PFSK-1 (cell line): Measurements from ENCODE around the gene HDAC4.

Experiments used
- POLR2AphosphoS5 ChIP-seq: IDR thresholded peaks from 2 replicates; pipeline ENCODE4 v1.6.1; 2012; ENCODE audit warnings: low read depth, mild to moderate bottlenecking, control low read depth, low read length, moderate library complexity
- TAF1 ChIP-seq: IDR thresholded peaks from 2 replicates; pipeline ENCODE4 v1.6.1; 2012; ENCODE audit warnings: low read length, control low read depth, borderline replicate concordance; ENCODE audit not compliant: insufficient read depth
- TF ChIP-seq, protein P1 (sequence below), 2 experiments: IDR thresholded peaks; 2 replicates each; pipeline versions ENCODE4 v1.6.1 to v1.8.0; 2011 to 2012; ENCODE audit warnings: low read depth in 2 of 2, low read length in 2 of 2, control low read depth in 1 of 2, inconsistent platforms in 1 of 2, mild to moderate bottlenecking in 1 of 2, moderate library complexity in 1 of 2; ENCODE audit not compliant: insufficient read depth in 1 of 2

DNA sequence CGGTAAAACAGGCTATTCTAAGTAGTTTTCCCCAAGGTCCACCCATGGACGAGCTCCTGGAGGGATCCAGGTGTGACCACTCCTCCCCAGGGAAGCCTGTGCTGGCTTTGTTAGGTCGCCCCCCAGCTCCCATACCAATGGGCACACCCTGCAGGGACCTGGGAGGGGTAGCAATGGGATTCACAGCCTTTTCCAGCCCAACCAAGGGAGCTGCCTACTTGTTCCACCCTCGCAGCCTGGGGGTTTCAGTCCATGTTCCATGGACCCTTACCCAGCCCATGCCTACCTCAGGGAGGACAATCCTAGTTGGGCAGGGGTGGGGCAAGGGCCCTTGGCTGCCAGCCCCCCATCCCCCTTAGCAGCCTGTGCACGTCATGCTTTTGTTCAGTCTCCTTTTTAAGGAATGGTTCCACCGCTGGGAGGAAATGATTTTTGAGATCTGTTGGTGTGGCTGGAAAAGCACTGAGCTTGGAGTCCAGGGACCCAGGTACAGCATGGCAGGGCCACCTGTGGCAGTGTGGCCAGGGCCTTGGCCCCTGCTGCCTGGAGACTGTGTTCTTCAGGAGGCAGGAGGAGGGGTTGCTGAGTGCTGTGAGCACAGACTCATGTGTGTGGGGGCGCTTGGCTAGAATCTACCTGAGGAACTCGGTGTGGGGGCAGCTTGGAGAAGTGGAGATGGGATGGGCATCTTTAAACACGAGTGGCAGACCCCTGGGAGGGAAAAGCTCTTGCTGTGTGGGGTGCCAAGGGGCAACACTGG is 386.2 kb downstream of the HDAC4 start:
- TF ChIP-seq POLR2AphosphoS5 (no peak), TAF1 (no peak)
- TF ChIP-seq, protein P1, sequence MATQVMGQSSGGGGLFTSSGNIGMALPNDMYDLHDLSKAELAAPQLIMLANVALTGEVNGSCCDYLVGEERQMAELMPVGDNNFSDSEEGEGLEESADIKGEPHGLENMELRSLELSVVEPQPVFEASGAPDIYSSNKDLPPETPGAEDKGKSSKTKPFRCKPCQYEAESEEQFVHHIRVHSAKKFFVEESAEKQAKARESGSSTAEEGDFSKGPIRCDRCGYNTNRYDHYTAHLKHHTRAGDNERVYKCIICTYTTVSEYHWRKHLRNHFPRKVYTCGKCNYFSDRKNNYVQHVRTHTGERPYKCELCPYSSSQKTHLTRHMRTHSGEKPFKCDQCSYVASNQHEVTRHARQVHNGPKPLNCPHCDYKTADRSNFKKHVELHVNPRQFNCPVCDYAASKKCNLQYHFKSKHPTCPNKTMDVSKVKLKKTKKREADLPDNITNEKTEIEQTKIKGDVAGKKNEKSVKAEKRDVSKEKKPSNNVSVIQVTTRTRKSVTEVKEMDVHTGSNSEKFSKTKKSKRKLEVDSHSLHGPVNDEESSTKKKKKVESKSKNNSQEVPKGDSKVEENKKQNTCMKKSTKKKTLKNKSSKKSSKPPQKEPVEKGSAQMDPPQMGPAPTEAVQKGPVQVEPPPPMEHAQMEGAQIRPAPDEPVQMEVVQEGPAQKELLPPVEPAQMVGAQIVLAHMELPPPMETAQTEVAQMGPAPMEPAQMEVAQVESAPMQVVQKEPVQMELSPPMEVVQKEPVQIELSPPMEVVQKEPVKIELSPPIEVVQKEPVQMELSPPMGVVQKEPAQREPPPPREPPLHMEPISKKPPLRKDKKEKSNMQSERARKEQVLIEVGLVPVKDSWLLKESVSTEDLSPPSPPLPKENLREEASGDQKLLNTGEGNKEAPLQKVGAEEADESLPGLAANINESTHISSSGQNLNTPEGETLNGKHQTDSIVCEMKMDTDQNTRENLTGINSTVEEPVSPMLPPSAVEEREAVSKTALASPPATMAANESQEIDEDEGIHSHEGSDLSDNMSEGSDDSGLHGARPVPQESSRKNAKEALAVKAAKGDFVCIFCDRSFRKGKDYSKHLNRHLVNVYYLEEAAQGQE (IDR thresholded peaks at IDR 0.05; ENCODE audit: insufficient read depth in 1 of 2, low read depth in 2 of 2, low read length in 2 of 2): no peak
